HepG2 (cell line): ENCODE results near the gene XPO1. TPM values are rescaled to one million over a fixed set of nuclear protein-coding genes. Genes with fewer than 3 reads are reported as not detected.

ENCODE experiments used
- ATAC-seq: fragments of 200-7000 bp; cut with Tn5 transposase; 3 replicates; pipeline ENCODE4 v1.9.1; 2020; ENCODE audit warnings: mild to moderate bottlenecking, moderate library complexity
- BruUV-seq: library from RNA; stranded (reverse); fragments of 400-500 nt; replicated peaks from 2 replicates; lab custom pipeline; 2021; lab: Mats Ljungman, UMichigan
- CTCF ChIA-PET: fragments of 300-600 bp; formaldehyde crosslinking; extraction: SDS; loops from one replicate; lab custom pipeline; 2021; ENCODE audit warnings: low total read pairs, inconsistent platforms, low intra/inter-chr PET ratio; lab: Yijun Ruan, JAX
- POLR2A ChIA-PET: fragments of 350-600 bp; sonication (Branson Sonifier 250); formaldehyde crosslinking; loops from one replicate; lab custom pipeline; 2020; ENCODE audit warnings: antibody characterized with exemption, inconsistent platforms; lab: Yijun Ruan, JAX
- DNase-seq: peaks from one replicate; pipeline ENCODE4 v3.0.0-alpha.2; 2015; ENCODE audit warnings: low spot score
- FAIRE-seq: peaks from 3 replicates; lab custom pipeline; 2011; peaks lifted over from hg19 to GRCh38; lab: Jason Lieb, UNC
- H2AFZ ChIP-seq: one replicate; pipeline ENCODE4 v1.6.1; 2011; ENCODE audit warnings: low read length, inconsistent platforms
- H3K27ac ChIP-seq: fragments of 300-600 bp; 3 replicates; pipeline ENCODE4 v1.8.0; 2011; ENCODE audit warnings: mixed run types, mild to moderate bottlenecking, mixed read lengths, low read length, inconsistent platforms; ENCODE audit not compliant: insufficient read depth; ENCODE audit errors: extremely low read length
- H3K27me3 ChIP-seq, 2 experiments: fragments of 200-600 bp in 1 of 2; 2 replicates in 1 of 2; 3 replicates in 1 of 2; pipeline versions ENCODE4 v1.6.0 to v1.8.0; 2011; ENCODE audit warnings: low read length in 2 of 2, mild to moderate bottlenecking in 2 of 2, moderate library complexity in 2 of 2, inconsistent platforms in 1 of 2; ENCODE audit not compliant: insufficient read depth in 2 of 2, control insufficient read depth in 1 of 2
- H3K36me3 ChIP-seq, 2 experiments: fragments of 200-600 bp in 1 of 2; replicated peaks in 1 of 2; 2 replicates in 1 of 2; 3 replicates in 1 of 2; pipeline versions ENCODE4 v1.5.1 to v1.8.0; 2011; ENCODE audit warnings: low read length in 2 of 2, inconsistent platforms in 1 of 2; ENCODE audit not compliant: insufficient read depth in 2 of 2, control insufficient read depth in 1 of 2
- H3K4me1 ChIP-seq: 2 replicates; pipeline ENCODE4 v1.5.1; 2012; ENCODE audit warnings: low read length, inconsistent platforms; ENCODE audit not compliant: insufficient read depth
- H3K4me2 ChIP-seq: 2 replicates; pipeline ENCODE4 v1.6.0; 2011; ENCODE audit warnings: low read depth, low read length, inconsistent platforms
- H3K4me3 ChIP-seq, 3 experiments: fragments of 200-600 bp in 1 of 3; sonication (generic), shearing (Covaris generic) in 1 of 3; replicated peaks in 1 of 3; 2 replicates each; pipeline ENCODE4 v1.5.1; 2011 to 2016; ENCODE audit warnings: low read length in 3 of 3, inconsistent platforms in 2 of 3, low read depth in 2 of 3, mild to moderate bottlenecking in 2 of 3, control low read depth in 1 of 3, mixed read lengths in 1 of 3; ENCODE audit not compliant: insufficient read depth in 1 of 3
- H3K79me2 ChIP-seq: one replicate; pipeline ENCODE4 v1.6.1; 2011; ENCODE audit warnings: low read length, inconsistent platforms; ENCODE audit not compliant: insufficient read depth
- H3K9ac ChIP-seq: 2 replicates; pipeline ENCODE4 v1.6.0; 2011; ENCODE audit warnings: mild to moderate bottlenecking, low read depth, low read length, inconsistent platforms; ENCODE audit not compliant: insufficient read depth
- H3K9me3 ChIP-seq: 2 replicates; pipeline ENCODE4 v1.5.1; 2012; ENCODE audit warnings: mild to moderate bottlenecking, low read length
- H4K20me1 ChIP-seq: 2 replicates; pipeline ENCODE4 v1.6.0; 2011; ENCODE audit warnings: inconsistent platforms, mild to moderate bottlenecking, low read length, moderate library complexity; ENCODE audit not compliant: insufficient read depth
- ATF7 ChIP-seq, 2 experiments: fragments of 450-650 bp in 1 of 2; sonication (generic) in 1 of 2; formaldehyde crosslinking in 1 of 2; IDR thresholded peaks; 2 replicates each; pipeline versions ENCODE4 v1.4.0 to v1.6.1; 2016 to 2020; ENCODE audit warnings: antibody characterized with exemption in 1 of 2, mild to moderate bottlenecking in 1 of 2, missing genetic modification reagents in 1 of 2
- BCL6 ChIP-seq: IDR thresholded peaks from 2 replicates; pipeline ENCODE4 v1.6.1; 2016; ENCODE audit warnings: missing genetic modification reagents, missing compliant biosample characterization
- BRD4 ChIP-seq: sonication (generic); formaldehyde crosslinking; IDR thresholded peaks from 2 replicates; pipeline ENCODE4 v1.4.0; 2020; ENCODE audit warnings: missing genetic modification reagents
- ETV6 ChIP-seq: sonication (generic); formaldehyde crosslinking; conservative IDR thresholded peaks from 2 replicates; pipeline ENCODE4 v1.4.0; 2020; ENCODE audit warnings: missing genetic modification reagents
- HOXA3 ChIP-seq: sonication (generic); formaldehyde crosslinking; IDR thresholded peaks from 2 replicates; pipeline ENCODE4 v1.5.0; 2020; ENCODE audit warnings: missing genetic modification reagents
- POGZ ChIP-seq: sonication (generic); formaldehyde crosslinking; IDR thresholded peaks from 2 replicates; pipeline ENCODE4 v1.4.0; 2020; ENCODE audit warnings: mild to moderate bottlenecking, missing genetic modification reagents
- SOX6 ChIP-seq, 2 experiments: fragments of 450-650 bp in 1 of 2; sonication (generic) in 1 of 2; formaldehyde crosslinking in 1 of 2; IDR thresholded peaks; 2 replicates each; pipeline versions ENCODE4 v1.4.0 to v1.6.1; 2017 to 2020; ENCODE audit warnings: antibody characterized with exemption in 1 of 2, mild to moderate bottlenecking in 1 of 2, missing genetic modification reagents in 1 of 2
- SRY ChIP-seq: sonication (generic); formaldehyde crosslinking; IDR thresholded peaks from 2 replicates; pipeline ENCODE4 v1.8.0; 2022; ENCODE audit warnings: mild to moderate bottlenecking, missing genetic modification reagents
- ZFP91 ChIP-seq: sonication (generic); formaldehyde crosslinking; IDR thresholded peaks from 2 replicates; pipeline ENCODE4 v1.9.0; 2022; ENCODE audit warnings: missing genetic modification reagents, mild to moderate bottlenecking, borderline replicate concordance
- ZNF138 ChIP-seq: sonication (generic); formaldehyde crosslinking; IDR thresholded peaks from 2 replicates; pipeline ENCODE4 v1.5.0; 2020; ENCODE audit warnings: mild to moderate bottlenecking, low read depth, missing genetic modification reagents
- ZNF263 ChIP-seq: sonication (generic); formaldehyde crosslinking; IDR thresholded peaks from 2 replicates; pipeline ENCODE4 v1.4.0; 2020; ENCODE audit warnings: missing genetic modification reagents
- ZNF737 ChIP-seq: sonication (generic); formaldehyde crosslinking; IDR thresholded peaks from 2 replicates; pipeline ENCODE4 v1.5.0; 2020; ENCODE audit warnings: missing genetic modification reagents, mild to moderate bottlenecking, borderline replicate concordance
- ZNF883 ChIP-seq: sonication (generic); formaldehyde crosslinking; IDR thresholded peaks from 2 replicates; pipeline ENCODE4 v1.5.1; 2020; ENCODE audit warnings: mild to moderate bottlenecking, missing genetic modification reagents; ENCODE audit errors: not compliant biosample characterization
- WGBS: methylation state at CpG from one replicate; pipeline ENCODE4 v1.1.6; 2017; ENCODE audit warnings: low lambda C conversion rate; 5-methylcytosine and 5-hydroxymethylcytosine counted together
- in situ Hi-C: cut with HindIII; loops from 2 replicates; pipeline ENCODE4 v1.10.0; 2017; ENCODE audit warnings: low pct_unique_long_range_greater_than_20kb; ENCODE audit not compliant: extremely low pct_ligation_motif_present
- intact Hi-C: fragments of 100-400 bp; cut with micrococcal nuclease; formaldehyde crosslinking; loops from one replicate; pipeline ENCODE4 v1.10.0; 2022; ENCODE audit not compliant: unreplicated experiment
- polyA plus RNA-seq, 8 experiments: library from polyadenylated mRNA; depleted of rRNA in 3 of 8; stranded (reverse) in 7 of 8; unstranded in 1 of 8; fragments of >200 nt; fragmentation: Illumina TruSeq in 4 of 8; extraction: Trizol in 4 of 8; gene quantifications; 2 replicates each; pipeline versions ENCODE4 v1.2.1 to v1.2.3, GENCODE V29; 2011 to 2016; ENCODE audit warnings: low read depth in 4 of 8, missing spikeins in 1 of 8, mixed read lengths in 1 of 8; ENCODE audit not compliant: insufficient read depth in 1 of 8
- total RNA-seq, 5 experiments: library from RNA; depleted of rRNA; stranded (reverse); fragments of >200 nt; fragmentation: Illumina TruSeq; extraction: Trizol; gene quantifications; 2 replicates each; pipeline ENCODE4 v1.2.3, GENCODE V29; 2016; ENCODE audit warnings: low read depth in 1 of 5
- TF ChIP-seq, protein P1 (sequence below): sonication (generic); formaldehyde crosslinking; IDR thresholded peaks from 2 replicates; pipeline ENCODE4 v1.4.0; 2020; ENCODE audit warnings: missing genetic modification reagents
- TF ChIP-seq, protein P2 (sequence below): sonication (generic); formaldehyde crosslinking; IDR thresholded peaks from 2 replicates; pipeline ENCODE4 v1.5.1; 2020; ENCODE audit warnings: mild to moderate bottlenecking, moderate library complexity, missing genetic modification reagents

Gene XPO1
- total and polyA plus RNA-seq, 2 of the 13 experiments (the other 11 are each of a cell fraction or from before 2014, with no cell fraction given): 67.4 to 212 TPM

DNA sequence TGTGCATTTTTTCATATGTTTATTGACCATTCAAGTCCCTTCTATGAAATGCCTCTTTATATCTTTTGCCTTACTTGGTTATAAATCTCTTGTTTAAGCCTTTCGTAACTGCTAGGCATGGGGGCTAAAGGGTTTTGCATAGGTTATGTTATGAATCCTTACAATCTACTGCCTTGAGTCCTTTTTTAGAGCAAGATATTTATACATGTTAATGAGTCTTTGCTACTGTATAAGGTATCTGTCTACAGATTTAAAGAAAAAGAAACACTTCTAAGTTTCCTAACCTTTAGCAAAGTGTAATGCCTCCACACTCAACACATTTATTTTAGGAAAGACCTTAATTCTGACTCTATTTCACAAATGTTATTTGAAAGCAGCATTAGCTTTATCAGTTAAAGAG lies 43.6 kb upstream of the XPO1 start:
- H3K4me3 ChIP-seq: no peak overlapping the region
- no peaks in the 10 kb centered on the region for H3K9me3 ChIP-seq
- CTCF ChIA-PET: no interaction called here
- POLR2A ChIA-PET: no interaction called here
- FAIRE-seq (no peak), ATAC-seq (no peak), DNase-seq (no peak)
- BruUV-seq: no TSS peak
- H3K27me3 ChIP-seq: no peaks in the 10 kb centered on the region
- WGBS: 86% methylated on average over 1 of the region's 1 CpG
- H3K4me2 ChIP-seq: no peak overlapping the region
- in situ Hi-C loops (no loop called here), intact Hi-C loops (no loop called here)
- no peaks in the 10 kb centered on the region for H3K79me2 ChIP-seq
- TF ChIP-seq, protein P1, sequence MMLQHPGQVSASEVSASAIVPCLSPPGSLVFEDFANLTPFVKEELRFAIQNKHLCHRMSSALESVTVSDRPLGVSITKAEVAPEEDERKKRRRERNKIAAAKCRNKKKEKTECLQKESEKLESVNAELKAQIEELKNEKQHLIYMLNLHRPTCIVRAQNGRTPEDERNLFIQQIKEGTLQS (CRISPR knock-in tag): no peak
- TF ChIP-seq SRY (CRISPR knock-in tag) (no peak), BCL6 (CRISPR knock-in tag) (no peak), ATF7 (IDR thresholded peaks at IDR 0.05) (no peak), ATF7 (CRISPR knock-in tag; IDR thresholded peaks at IDR 0.05) (no peak), ZNF138 (CRISPR knock-in tag) (no peak)
- H3K36me3 ChIP-seq: no peaks in the 10 kb centered on the region
- H3K4me1 ChIP-seq: no peaks in the 10 kb centered on the region
- H2AFZ ChIP-seq: no peak overlapping the region
- H4K20me1 ChIP-seq: no peaks in the 10 kb centered on the region
- no peak overlapping the region for H3K27ac ChIP-seq
- no peak overlapping the region for H3K9ac ChIP-seq

DNA sequence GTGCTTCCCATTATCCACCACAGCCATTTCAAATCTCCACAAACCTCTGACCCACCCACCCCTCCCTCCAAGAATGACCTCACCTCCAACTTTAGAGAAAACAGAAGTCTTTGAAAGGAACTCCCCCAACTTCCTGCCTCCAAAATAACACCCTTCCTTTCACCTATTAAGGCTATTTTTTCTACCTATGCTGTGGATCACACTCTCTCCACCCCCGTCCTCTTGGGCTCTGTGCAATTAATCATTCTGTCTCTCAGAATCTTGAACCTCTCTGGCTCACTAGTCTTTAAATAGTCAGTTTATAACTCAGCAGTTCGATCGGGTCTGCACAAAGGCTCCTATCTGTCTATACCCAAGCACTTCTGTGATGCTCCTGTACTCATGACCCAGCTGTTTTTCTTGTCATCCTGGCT lies 37.3 kb upstream of the XPO1 start:
- no peak overlapping the region for H3K4me3 ChIP-seq
- H3K4me2 ChIP-seq: 0 out of 2 replicates have a peak overlapping the region, but pooled peaks have one; percentile 20
- in situ Hi-C loops: no loop called here
- no peaks in the 10 kb centered on the region for H3K4me1 ChIP-seq
- ATAC-seq: no peak
- no peak for FAIRE-seq
- ChIA-PET POLR2A (no interaction called here), CTCF (no interaction called here)
- no peak overlapping the region for H3K27ac ChIP-seq
- intact Hi-C loops: no loop called here
- no peaks in the 10 kb centered on the region for H3K79me2 ChIP-seq
- WGBS: 3% methylated on average over 3 of the region's 3 CpGs
- BruUV-seq: no TSS peak
- H3K9me3 ChIP-seq: no peaks in the 10 kb centered on the region
- no peaks in the 10 kb centered on the region for H4K20me1 ChIP-seq
- H2AFZ ChIP-seq: no peak overlapping the region
- no peak overlapping the region for H3K9ac ChIP-seq
- no peaks in the 10 kb centered on the region for H3K36me3 ChIP-seq
- DNase-seq: no peak
- no peaks in the 10 kb centered on the region for H3K27me3 ChIP-seq
- TF ChIP-seq ETV6 (CRISPR knock-in tag) (no peak), ZNF737 (CRISPR knock-in tag) (no peak), ZNF263 (CRISPR knock-in tag) (no peak), HOXA3 (no peak), BRD4 (CRISPR knock-in tag) (no peak), ZFP91 (CRISPR knock-in tag) (no peak), ZNF883 (CRISPR knock-in tag) (no peak), SOX6 (IDR thresholded peaks at IDR 0.05) (no peak), SOX6 (CRISPR knock-in tag; IDR thresholded peaks at IDR 0.05) (no peak), POGZ (CRISPR knock-in tag) (no peak)
- TF ChIP-seq, protein P2, sequence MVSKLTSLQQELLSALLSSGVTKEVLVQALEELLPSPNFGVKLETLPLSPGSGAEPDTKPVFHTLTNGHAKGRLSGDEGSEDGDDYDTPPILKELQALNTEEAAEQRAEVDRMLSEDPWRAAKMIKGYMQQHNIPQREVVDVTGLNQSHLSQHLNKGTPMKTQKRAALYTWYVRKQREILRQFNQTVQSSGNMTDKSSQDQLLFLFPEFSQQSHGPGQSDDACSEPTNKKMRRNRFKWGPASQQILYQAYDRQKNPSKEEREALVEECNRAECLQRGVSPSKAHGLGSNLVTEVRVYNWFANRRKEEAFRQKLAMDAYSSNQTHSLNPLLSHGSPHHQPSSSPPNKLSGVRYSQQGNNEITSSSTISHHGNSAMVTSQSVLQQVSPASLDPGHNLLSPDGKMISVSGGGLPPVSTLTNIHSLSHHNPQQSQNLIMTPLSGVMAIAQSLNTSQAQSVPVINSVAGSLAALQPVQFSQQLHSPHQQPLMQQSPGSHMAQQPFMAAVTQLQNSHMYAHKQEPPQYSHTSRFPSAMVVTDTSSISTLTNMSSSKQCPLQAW (CRISPR knock-in tag): no peak
